Psoas muscle (tissue), 8 donors: ENCODE results near the gene ZNF606. TPM values are rescaled to one million over a fixed set of nuclear protein-coding genes. Genes with fewer than 3 reads are reported as not detected.

Source experiments
- ATAC-seq, 4 donors: fragments of 200-7000 bp; cut with Tn5 transposase; one replicate each; pipeline ENCODE4 v1.9.1; 2020; ENCODE audit warnings: moderate library complexity in 3 of 4, mild to moderate bottlenecking in 2 of 4
- DNase-seq, 2 donors: peaks; one replicate each; pipeline ENCODE4 v3.0.0-alpha.2; 2020
- H3K27ac ChIP-seq: fragments of 200-600 bp; one replicate; pipeline ENCODE4 v1.8.0; 2022
- H3K27me3 ChIP-seq, 3 donors: fragments of 200-600 bp in 1 of 3; one replicate each; pipeline versions ENCODE4 v1.6.1 to v1.8.0; 2013 to 2022; ENCODE audit warnings: low read length in 2 of 3, mild to moderate bottlenecking in 2 of 3, moderate library complexity in 1 of 3; ENCODE audit not compliant: insufficient read depth in 3 of 3
- H3K36me3 ChIP-seq, 2 donors: fragments of 200-600 bp in 1 of 2; one replicate each; pipeline versions ENCODE4 v1.6.1 to v1.8.0; 2013 to 2022; ENCODE audit warnings: low read depth in 1 of 2, mild to moderate bottlenecking in 1 of 2, moderate library complexity in 1 of 2; ENCODE audit not compliant: insufficient read depth in 1 of 2
- H3K4me1 ChIP-seq: fragments of 200-600 bp; one replicate; pipeline ENCODE4 v1.8.0; 2022
- H3K4me3 ChIP-seq: fragments of 200-600 bp; one replicate; pipeline ENCODE4 v1.8.0; 2022; ENCODE audit warnings: mild to moderate bottlenecking
- H3K9me3 ChIP-seq: fragments of 200-600 bp; one replicate; pipeline ENCODE4 v1.8.0; 2022
- CTCF ChIP-seq: fragments of 200-600 bp; IDR thresholded peaks from one replicate; pipeline ENCODE4 v1.8.0; 2022; ENCODE audit warnings: antibody characterized with exemption
- WGBS, 3 donors: extraction: QIAGEN DNeasy Blood & Tissue Kit; methylation state at CpG; one replicate each; pipeline versions ENCODE4 v1.1.6 to v1.1.7; 2013; 5-methylcytosine and 5-hydroxymethylcytosine counted together
- intact Hi-C, 2 donors: fragments of 100-400 bp; cut with DNase I; formaldehyde crosslinking; loops; one replicate each; pipeline versions ENCODE4 v1.11.0 to v1.14.2; 2022
- polyA plus RNA-seq, 3 donors: library from polyadenylated mRNA; stranded (reverse); fragments of 200-250 nt; gene quantifications; one replicate each; pipeline ENCODE4 v1.2.3, GENCODE V29; 2013
- total RNA-seq, 4 donors: library from RNA; stranded (reverse); fragmentation: NEBNext Ultra II Directional in 2 of 4; extraction: Animal tissue kit (Norgen Biotek cat#: 25700) in 2 of 4; gene quantifications; one replicate each; pipeline versions ENCODE4 v1.2.1 to v1.2.4, GENCODE V29; 2021 to 2023
- donor health status: healthy with polysubstance abuse.
- donor health status: DM: no; HTN: no; CAD: no; lungs with moderate emphysema.
- donor health status: Bipolar disorder and iron deficiency.
- donor health status: healthy.
- donor health status: DM: yes; HTN: yes; CAD: no.
- donor health status: DM: no; HTN: no; CAD: no.
- donor health status: DM: no; HTN: no; CAD: no.
- donor health status: DM: yes; HTN: yes; CAD: no.

ZNF606 gene
- total and polyA plus RNA-seq, 7 donors = 2.0 to 7.0 (median 3.9) TPM

DNA sequence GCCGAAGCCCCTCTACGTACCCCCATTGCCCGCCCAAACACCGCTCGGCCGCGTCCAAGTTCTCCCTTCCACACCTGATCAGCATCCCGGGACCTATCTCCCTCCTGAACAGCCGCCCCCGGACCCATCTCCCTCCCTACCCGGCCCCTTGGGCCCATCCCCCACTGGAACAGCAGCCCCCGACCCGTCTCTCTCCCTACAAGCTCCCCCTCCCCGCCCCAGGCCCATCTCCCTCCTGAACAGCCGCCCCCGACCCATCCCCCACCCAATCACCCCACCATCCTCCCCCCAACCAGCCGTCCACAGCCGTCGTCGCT, 31.8 kb upstream of the ZNF606 start:
- H3K36me3 ChIP-seq = no peaks in the 10 kb centered on the region
- no peak overlapping the region for H3K27ac ChIP-seq
- DNase-seq (no peak), ATAC-seq (no peak)
- H3K9me3 ChIP-seq = peaks cover 13% of the 10 kb centered on the region
- TF ChIP-seq CTCF = no peak
- WGBS, 3 donors = 2 to 4% (median 3%) methylated on average over 11 to 20 of the region's 20 CpGs
- H3K4me3 ChIP-seq = peak overlapping the region; percentile 32
- peaks cover 0 to 26% (median 9%) of the 10 kb centered on the region in 3 donors for H3K27me3 ChIP-seq
- intact Hi-C loops = no loop called here
- H3K4me1 ChIP-seq = no peaks in the 10 kb centered on the region

GRCh38 chr19:58033741-58034476, 31.3 kb upstream of the ZNF606 start, which contains the start of gene ZSCAN1:
ZSCAN1 (plus strand) TSS chr19:58034025; CDS start chr19:58037837, 3,812 bp downstream.
- no peak within 1 kb of the TSS for H3K27ac ChIP-seq
- peak in 2 of 4 donors; percentile 40 to 67 for ATAC-seq
- WGBS, 3 donors = 0 to 1% (median 1%) methylated on average over 37 to 101 of the region's 101 CpGs
- no peaks in the 10 kb centered on the region for H3K36me3 ChIP-seq
- peak; percentile 72 to 77 for DNase-seq
- TF ChIP-seq CTCF = no peak
- intact Hi-C loops = no loop called here
- peaks cover 0 to 26% (median 12%) of the 10 kb centered on the region in 3 donors for H3K27me3 ChIP-seq
- H3K4me3 ChIP-seq = peak within 1 kb of the TSS; percentile 32
- H3K4me1 ChIP-seq = no peaks in the 10 kb centered on the region
- H3K9me3 ChIP-seq = peaks cover 14% of the 10 kb centered on the region

DNA sequence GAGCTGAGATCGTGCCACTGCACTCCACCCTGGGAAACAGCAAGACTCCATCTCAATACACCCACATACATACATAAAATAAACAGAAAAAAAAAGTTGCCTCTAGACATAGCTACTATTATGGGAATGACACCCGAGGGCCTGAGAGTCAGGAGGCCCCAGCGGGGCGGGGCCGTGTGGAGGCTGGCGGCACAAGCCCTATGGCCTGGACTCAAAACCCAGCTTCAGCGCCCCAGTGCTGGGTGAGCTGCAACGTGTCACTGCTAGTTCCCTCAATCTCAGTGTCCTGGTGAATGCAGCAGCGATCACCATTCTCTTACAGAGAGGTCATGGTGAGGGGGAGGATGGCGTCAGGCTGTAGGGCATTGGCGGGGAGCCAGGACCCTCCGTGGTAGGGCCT, 22.0 kb upstream of the ZNF606 start:
- 83 to 89% (median 89%) methylated on average over 12 of the region's 12 CpGs for WGBS, 3 donors
- DNase-seq = no peak
- H3K4me3 ChIP-seq = no peak overlapping the region
- TF ChIP-seq CTCF = no peak
- no peak for ATAC-seq
- no peak overlapping the region for H3K27ac ChIP-seq
- peaks cover 13% of the 10 kb centered on the region for H3K9me3 ChIP-seq
- no peaks in the 10 kb centered on the region for H3K36me3 ChIP-seq
- intact Hi-C loops = loop anchor here in 1 of 2 donors (5.0 kb wide), 1 partner anchor 128 kb away; the partner anchor contains the start of gene ZNF329
- H3K4me1 ChIP-seq = no peaks in the 10 kb centered on the region
- H3K27me3 ChIP-seq = peaks cover 0 to 4% (median 0%) of the 10 kb centered on the region in 3 donors

DNA sequence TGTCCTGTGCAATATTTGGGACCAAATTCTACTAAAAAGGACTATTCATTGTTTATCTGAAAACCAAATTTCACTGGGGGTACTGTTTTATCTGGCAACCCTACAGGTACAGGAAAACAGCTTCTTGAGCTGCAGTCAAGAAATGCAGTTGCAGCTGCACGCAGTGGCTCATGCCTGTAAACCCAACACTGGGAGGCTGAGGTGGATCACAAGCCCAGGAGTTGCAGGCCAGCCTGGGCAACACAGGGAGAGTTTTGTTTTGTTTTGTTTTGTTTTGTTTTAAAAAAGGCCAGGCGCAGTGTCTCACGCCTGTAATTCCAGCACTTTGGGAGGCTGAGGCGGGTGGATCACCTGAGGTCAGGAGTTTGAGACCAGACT, 19.7 kb upstream of the ZNF606 start:
- no peaks in the 10 kb centered on the region for H3K36me3 ChIP-seq
- 71 to 79% (median 78%) methylated on average over 4 of the region's 4 CpGs for WGBS, 3 donors
- H3K4me3 ChIP-seq = no peak overlapping the region
- H3K9me3 ChIP-seq = peaks cover 9% of the 10 kb centered on the region
- TF ChIP-seq CTCF = no peak
- H3K27ac ChIP-seq = no peak overlapping the region
- DNase-seq (no peak), ATAC-seq (no peak)
- no peaks in the 10 kb centered on the region for H3K4me1 ChIP-seq
- intact Hi-C loops = loop anchor here (2.0 to 5.0 kb wide), 2 partner anchors 130 to 133 kb away; partner anchors contain the start of gene ZNF329 (in 1 of the 2)
- H3K27me3 ChIP-seq = no peaks in the 10 kb centered on the region
